Loucy (cell line): ENCODE results near the gene CCDC60.

Experiments
- H2AFZ ChIP-seq: fragments of 200-600 bp; sonication (generic); 2 replicates; pipeline ENCODE4 v1.6.0; 2016; ENCODE audit warnings: antibody characterized with exemption, mild to moderate bottlenecking, low read length, moderate library complexity
- H3F3A ChIP-seq: fragments of 200-600 bp; 2 replicates; pipeline ENCODE4 v1.6.0; 2016; ENCODE audit warnings: antibody characterized with exemption, low read depth, mild to moderate bottlenecking
- H3K27me3 ChIP-seq: fragments of 200-600 bp; sonication (generic); 2 replicates; pipeline ENCODE4 v1.6.1; 2014; ENCODE audit warnings: low read length, mild to moderate bottlenecking; ENCODE audit not compliant: insufficient read depth, poor library complexity, severe bottlenecking
- H3K36me3 ChIP-seq: fragments of 200-600 bp; sonication (generic); 2 replicates; pipeline ENCODE4 v1.6.1; 2016; ENCODE audit warnings: low read length; ENCODE audit not compliant: insufficient read depth
- H3K4me1 ChIP-seq: fragments of 200-600 bp; sonication (generic); 2 replicates; pipeline ENCODE4 v1.5.1; 2014; ENCODE audit warnings: low read length, mild to moderate bottlenecking; ENCODE audit not compliant: insufficient read depth, poor library complexity, severe bottlenecking
- H3K4me2 ChIP-seq: fragments of 200-600 bp; sonication (generic); 2 replicates; pipeline ENCODE4 v1.6.0; 2014; ENCODE audit warnings: antibody characterized with exemption, low read length, low read depth, mild to moderate bottlenecking; ENCODE audit not compliant: poor library complexity, severe bottlenecking
- H3K4me3 ChIP-seq: fragments of 200-600 bp; sonication (generic); 2 replicates; pipeline ENCODE4 v1.5.1; 2014; ENCODE audit warnings: low read length, mild to moderate bottlenecking, mixed read lengths; ENCODE audit not compliant: poor library complexity, severe bottlenecking
- H3K79me2 ChIP-seq: fragments of 200-600 bp; sonication (generic); 2 replicates; pipeline ENCODE4 v1.6.1; 2014; ENCODE audit warnings: low read length; ENCODE audit not compliant: insufficient read depth
- H3K9ac ChIP-seq: fragments of 200-600 bp; sonication (generic); 2 replicates; pipeline ENCODE4 v1.6.0; 2014; ENCODE audit warnings: mild to moderate bottlenecking, low read depth, low read length, moderate library complexity; ENCODE audit not compliant: poor library complexity, severe bottlenecking
- H3K9me2 ChIP-seq: fragments of 200-600 bp; sonication (generic); replicated peaks from 2 replicates; pipeline ENCODE4 v1.6.1; 2016; ENCODE audit warnings: low read depth, low read length, mixed read lengths
- H3K9me3 ChIP-seq: fragments of 200-600 bp; sonication (generic); 2 replicates; pipeline ENCODE4 v1.6.1; 2014; ENCODE audit warnings: mild to moderate bottlenecking, antibody characterized with exemption, low read length, low read depth; ENCODE audit not compliant: insufficient read depth
- H4K20me1 ChIP-seq: fragments of 200-600 bp; sonication (generic); 2 replicates; pipeline ENCODE4 v1.6.0; 2014; ENCODE audit warnings: antibody characterized with exemption, low read length, mild to moderate bottlenecking; ENCODE audit not compliant: insufficient read depth, poor library complexity, severe bottlenecking
- CTCF ChIP-seq: fragments of 200-600 bp; sonication (generic); conservative IDR thresholded peaks from 2 replicates; pipeline ENCODE4 v1.5.1; 2014; ENCODE audit warnings: mild to moderate bottlenecking, antibody characterized with exemption, low read length
- EZH2phosphoT487 ChIP-seq: fragments of 200-600 bp; IDR thresholded peaks from 2 replicates; pipeline ENCODE4 v1.6.1; 2018; ENCODE audit warnings: antibody characterized with exemption, mild to moderate bottlenecking, moderate library complexity, borderline replicate concordance

The CCDC60 gene

GRCh38 chr12:119589634-119590033 lies 255.1 kb downstream of the CCDC60 start:
- no peaks in the 10 kb centered on the region for H3K4me1 ChIP-seq
- H3K27me3 ChIP-seq: no peaks in the 10 kb centered on the region
- no peaks in the 10 kb centered on the region for H4K20me1 ChIP-seq
- H3K9ac ChIP-seq: no peak overlapping the region
- no peaks in the 10 kb centered on the region for H3K36me3 ChIP-seq
- no peaks in the 10 kb centered on the region for H3K9me2 ChIP-seq
- TF ChIP-seq CTCF: no peak
- TF ChIP-seq EZH2phosphoT487: no peak
- H3K79me2 ChIP-seq: no peaks in the 10 kb centered on the region
- no peak overlapping the region for H3K4me2 ChIP-seq
- no peaks in the 10 kb centered on the region for H3K9me3 ChIP-seq
- H3F3A ChIP-seq: no peaks in the 10 kb centered on the region
- H3K4me3 ChIP-seq: no peak overlapping the region
- H2AFZ ChIP-seq: no peak overlapping the region
